Stimulated activated CD8-positive, alpha-beta memory T cell treated with anti-CD3 and anti-CD28 coated beads, Interleukin-4, amount 100 ng/mL, for 4 hours (primary cell): ENCODE results near the gene VWA5A.
A peak's percentile ranks its signal among the peaks of the same experiment; 100 is the strongest.

ENCODE experiments used
- DNase-seq, 2 donors: peaks; one replicate each; pipeline ENCODE4 v3.0.0-alpha.2; 2020; ENCODE audit warnings: low read depth in 2 of 2, low spot score in 1 of 2

The VWA5A gene, protein sequence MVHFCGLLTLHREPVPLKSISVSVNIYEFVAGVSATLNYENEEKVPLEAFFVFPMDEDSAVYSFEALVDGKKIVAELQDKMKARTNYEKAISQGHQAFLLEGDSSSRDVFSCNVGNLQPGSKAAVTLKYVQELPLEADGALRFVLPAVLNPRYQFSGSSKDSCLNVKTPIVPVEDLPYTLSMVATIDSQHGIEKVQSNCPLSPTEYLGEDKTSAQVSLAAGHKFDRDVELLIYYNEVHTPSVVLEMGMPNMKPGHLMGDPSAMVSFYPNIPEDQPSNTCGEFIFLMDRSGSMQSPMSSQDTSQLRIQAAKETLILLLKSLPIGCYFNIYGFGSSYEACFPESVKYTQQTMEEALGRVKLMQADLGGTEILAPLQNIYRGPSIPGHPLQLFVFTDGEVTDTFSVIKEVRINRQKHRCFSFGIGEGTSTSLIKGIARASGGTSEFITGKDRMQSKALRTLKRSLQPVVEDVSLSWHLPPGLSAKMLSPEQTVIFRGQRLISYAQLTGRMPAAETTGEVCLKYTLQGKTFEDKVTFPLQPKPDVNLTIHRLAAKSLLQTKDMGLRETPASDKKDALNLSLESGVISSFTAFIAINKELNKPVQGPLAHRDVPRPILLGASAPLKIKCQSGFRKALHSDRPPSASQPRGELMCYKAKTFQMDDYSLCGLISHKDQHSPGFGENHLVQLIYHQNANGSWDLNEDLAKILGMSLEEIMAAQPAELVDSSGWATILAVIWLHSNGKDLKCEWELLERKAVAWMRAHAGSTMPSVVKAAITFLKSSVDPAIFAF

DNA sequence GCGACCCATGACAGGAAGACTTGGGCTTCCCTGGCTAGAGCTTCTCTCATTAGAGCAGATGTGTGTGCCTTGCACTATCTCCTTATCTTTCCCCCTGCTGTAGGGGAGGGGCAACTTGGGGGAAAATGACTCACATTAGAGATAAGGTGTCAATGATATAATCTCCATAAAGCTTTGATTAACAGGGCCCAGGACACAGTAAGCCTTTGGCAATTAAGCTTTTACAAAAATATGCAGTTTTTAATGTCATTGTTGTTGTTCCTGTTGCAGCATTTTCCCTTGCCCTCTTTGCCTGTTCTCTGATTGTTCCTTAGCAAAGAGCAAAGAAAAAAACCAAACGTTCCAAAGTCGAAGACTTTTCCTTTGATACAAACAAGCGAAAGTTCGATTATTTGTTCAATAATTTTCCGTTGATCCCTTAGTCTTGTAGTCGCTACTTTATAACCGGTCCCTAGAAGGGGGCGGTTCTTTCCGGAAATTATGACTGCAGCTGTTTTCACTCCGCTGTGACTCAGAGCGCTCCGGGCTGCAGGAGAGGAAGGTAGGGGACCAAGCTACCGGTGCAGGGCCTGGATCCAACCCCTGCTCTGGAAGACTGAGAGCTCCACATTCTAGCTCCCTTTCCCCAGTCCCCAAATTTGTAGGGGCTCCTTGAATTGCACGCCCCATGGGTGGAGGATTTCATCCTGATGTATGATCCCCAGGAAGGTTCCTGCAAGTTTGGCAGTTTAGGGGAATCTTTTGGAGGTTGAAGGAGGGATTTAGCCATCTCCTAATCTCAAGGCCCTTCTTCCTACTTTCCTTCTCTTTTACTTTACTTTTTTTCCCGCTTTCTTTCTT, at the start of gene VWA5A:
Gene VWA5A (plus strand): TSS at position 509 of the 840 bp plus-strand sequence. CDS start 2,062 bp downstream, outside the sequence.
- DNase-seq = peak; percentile 50 to 52

DNA sequence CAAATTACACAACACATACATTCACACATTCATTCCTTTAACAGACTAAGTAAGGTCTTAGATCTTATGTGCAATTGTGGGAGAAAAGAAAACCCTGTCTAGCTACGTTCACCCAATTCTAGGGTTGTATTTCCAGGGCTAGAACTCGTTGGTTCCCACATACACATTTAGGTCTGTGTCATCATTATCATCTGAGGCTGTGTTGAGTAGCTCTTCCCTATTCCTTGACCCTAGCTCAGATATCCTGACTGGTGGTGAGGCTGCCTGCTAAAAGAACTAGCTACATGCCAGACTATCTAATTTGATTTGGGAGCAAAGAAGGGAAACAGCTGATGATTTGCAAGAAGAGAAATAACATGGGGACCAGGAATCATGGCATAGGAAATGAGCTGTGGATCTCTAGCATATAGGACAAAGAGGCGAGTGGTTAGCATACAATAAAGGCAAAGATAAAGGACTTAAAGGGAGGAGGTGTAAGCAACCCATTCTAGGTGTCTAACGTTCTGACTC, 46.6 kb upstream of the VWA5A start:
- no peak for DNase-seq

DNA sequence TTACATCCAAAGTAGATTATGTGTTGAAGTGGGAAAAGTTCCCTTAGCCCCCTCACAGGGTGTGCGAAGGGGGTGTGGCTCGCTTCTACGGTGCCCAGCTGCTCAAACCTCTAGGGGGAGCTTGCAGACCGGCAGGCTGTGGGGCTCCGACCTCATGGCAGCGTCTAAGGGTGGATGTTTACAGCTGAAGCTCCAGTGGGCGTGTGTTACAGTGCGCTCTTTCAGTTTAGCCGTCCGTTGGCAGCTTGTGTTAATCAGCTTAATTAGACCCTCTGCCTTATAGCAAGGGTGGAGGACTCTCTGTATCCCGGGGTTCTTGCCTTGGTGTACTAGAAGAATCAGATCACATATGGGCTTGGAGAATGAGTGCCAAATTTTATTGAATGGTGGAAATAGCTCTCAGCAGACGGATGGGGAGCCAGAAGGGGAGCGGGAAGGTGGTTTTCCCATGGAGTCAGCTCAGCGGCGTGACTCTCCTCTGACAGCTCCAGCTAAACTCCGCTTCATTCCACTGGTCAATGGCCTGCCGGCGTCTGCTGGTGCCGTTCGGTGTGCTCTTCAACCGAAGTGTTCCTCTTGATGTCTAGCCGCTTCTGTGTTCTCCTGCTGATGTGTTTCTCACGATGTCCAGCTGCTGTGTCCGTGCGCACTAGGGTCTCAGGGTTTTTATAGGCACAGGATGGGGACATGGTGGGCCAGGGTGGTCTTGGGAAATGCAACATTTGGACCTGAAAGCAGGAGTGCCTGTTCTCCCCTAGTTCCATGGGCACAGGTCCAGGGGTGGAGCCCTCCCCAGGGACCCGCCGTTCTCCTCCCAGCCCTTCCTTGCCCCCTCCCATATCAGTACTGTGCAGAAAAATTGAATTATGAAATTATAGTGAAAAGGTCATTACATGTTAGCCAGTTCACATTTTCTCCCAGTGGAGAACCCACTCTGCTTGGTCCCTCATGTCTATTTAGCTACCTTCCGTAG, 45.5 kb upstream of the VWA5A start:
- no peak for DNase-seq

DNA sequence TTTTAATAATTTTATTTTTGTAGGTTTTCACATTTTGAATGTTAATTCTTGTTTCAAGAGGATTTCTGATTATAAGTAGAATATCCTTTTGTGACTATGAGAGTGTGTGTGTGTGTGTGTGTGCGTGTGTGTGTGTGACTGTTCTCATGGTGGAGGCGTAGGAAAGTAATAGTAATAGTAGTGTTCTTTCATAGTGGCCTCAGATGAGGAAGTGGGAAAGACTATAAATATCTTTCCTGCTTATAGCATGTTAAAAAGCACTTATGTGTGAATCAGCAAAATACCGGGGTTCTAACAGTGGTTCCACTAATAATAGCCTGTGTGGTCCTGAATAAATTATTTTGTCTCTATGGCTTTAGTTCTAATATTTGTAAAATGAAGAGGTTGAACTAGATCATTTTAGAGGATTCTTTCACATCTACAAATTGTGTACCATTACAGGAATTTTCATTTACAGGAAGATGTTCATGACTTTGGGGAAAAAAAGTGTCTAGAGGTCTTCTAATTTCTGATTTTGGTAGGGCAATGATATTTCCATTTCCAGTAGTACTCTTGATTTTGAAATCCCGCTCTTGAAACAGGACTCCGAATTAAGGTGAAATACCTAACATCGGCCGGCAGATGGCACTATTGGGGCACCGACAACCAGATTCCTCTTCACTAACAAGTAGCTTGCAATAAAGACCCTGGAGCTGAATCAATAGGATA, 44.2 kb upstream of the VWA5A start:
- peak in 1 of 2 donors; percentile 42 for DNase-seq

DNA sequence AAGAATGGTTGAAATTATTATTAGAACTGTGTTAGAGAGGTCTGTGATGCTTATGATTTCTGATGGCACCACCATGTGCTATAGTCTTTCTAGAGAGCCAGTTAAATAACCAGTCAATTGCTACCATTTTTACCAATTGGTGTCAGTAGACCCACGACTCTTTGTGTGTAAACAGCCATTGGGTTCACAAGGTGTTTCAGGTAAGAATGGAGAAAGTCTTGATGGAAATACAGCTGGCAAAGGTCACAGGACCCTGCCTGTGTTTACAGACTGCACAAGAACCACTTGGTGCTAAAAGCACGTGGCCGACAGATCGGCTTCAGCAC, 43.7 kb upstream of the VWA5A start:
- no peak for DNase-seq

DNA sequence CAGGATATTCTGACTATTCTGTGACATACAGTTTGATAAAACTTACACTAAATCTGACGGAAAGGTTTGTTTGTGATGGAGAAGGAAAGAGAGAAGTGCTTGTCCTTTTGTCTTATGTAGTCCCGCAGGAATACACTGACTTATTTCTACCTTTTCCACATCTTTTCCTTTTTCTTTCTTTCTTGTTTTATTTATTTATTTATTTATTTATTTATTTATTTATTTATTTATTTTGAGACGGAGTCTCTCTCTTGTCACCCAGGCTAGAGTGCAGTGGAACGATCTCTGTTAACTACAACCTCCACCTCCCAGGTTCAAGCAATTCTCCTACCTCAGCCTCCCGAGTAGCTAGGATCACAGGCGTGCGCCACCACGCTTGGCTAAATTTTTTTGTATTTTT, 43.1 kb upstream of the VWA5A start:
- DNase-seq = no peak

DNA sequence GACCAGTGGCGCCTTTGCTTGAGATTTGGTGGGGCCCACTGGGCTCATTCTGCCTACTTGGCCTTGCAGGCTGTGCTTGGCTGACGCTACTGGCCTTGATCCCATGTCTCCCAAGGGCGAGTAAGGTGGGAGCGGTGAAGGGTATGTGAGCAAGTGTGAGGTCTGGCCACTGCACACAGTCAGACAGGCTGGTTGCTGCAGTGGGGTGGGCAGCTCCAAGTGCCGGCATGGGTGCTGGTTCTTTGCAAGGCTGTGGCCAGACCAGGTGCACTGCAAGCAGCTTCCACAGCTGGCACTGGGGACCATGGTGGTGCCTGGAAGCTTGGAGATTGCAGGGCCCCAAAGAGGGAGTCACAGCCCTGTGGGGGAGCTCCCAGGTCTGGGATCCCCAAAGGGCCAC, 40.7 kb upstream of the VWA5A start:
- no peak for DNase-seq

DNA sequence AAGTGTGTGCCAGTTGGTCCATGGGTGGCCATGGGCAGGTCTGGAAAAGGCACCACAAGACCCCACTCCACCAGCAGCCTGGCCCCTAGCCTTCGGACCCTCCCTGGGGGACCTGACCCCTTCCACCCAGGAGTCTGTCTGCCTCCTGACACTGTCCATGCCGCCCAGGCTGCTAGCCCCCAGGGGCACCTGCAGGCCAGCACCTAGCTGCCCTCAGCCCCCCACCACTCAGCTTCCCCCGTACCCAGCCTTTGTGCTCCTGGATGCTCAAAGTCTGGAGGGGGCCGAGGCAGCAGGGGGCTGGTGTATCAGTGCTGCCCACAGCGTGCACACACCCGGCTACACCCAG, 39.8 kb upstream of the VWA5A start:
- no peak for DNase-seq

DNA sequence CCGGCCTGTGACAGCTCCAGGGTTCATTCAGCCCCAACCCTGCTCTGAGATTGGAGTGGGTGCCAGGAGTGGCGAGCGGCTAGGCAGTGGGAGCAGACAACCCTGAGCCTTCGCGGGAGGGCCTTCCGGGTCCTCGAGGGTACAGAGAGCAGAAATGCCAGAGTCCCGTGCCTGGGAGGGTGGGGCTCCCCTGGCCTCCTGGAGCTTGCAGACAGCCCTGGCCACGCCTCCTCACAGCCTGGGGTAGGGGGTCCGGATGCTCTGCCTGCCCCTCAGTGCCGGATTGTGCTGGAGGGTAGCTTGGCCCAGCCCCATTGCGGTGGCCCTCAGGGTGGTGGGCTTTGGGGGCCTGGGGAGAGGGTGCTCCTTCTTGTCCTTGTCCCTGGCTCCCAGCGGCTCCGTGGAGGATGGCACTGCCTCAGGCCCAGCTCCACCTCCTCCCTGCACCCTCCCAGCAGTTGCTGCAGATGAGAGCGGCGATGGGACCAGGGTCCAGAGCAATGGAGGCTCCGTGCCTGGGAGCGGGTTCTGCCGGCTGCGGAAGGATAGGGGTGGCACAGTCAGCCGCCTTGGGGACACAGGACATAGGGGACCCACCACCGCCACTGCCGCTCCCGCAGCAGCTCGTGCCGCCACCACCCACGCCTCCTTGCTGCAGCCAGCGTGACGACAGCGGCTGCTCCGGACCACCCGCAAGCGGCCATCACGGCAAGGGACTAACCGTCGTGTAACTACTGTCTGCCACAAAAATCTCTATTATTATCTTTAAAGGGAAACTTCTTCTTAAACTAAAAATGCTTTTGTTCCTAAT, 39.2 kb upstream of the VWA5A start:
- DNase-seq = no peak

DNA sequence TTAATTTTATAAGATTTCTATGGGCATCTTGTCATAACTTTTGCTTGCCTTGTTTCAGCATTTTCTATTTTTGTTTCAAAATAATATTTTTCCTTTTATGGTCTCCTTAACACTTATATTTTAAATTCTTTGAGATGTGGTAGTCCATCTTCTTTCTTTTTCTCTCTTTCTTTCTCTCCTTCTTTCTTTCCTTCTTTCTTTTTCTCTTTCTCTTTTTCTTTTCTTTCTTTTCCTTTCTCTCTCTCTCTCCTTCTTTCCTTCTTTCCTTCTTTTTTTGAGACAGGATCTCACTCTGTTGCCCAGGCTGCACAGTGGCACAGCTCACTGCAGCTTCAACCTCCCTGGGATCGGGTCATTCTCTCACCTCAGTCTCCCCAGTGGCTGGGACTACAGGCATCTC, 38.0 kb upstream of the VWA5A start:
- DNase-seq = no peak

DNA sequence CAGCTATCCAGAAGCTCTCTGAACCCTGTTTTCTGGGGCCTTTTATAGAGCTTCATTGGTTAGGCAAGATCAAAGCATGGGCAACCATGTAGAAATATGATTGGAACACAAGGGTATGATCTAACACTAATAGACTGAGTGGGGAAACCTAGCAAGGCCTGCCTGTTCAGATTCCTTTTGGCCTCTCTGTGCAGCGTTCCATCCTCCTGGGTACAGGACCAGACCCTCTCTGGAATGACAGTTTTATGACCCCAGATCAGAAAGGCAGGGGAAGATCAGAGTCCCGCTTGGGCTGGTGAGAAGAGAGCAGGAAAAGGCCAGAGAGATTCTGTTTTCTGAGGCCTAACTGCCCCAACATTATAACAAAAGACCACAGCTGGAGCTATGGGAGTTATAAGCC, 36.7 kb upstream of the VWA5A start:
- DNase-seq = no peak

DNA sequence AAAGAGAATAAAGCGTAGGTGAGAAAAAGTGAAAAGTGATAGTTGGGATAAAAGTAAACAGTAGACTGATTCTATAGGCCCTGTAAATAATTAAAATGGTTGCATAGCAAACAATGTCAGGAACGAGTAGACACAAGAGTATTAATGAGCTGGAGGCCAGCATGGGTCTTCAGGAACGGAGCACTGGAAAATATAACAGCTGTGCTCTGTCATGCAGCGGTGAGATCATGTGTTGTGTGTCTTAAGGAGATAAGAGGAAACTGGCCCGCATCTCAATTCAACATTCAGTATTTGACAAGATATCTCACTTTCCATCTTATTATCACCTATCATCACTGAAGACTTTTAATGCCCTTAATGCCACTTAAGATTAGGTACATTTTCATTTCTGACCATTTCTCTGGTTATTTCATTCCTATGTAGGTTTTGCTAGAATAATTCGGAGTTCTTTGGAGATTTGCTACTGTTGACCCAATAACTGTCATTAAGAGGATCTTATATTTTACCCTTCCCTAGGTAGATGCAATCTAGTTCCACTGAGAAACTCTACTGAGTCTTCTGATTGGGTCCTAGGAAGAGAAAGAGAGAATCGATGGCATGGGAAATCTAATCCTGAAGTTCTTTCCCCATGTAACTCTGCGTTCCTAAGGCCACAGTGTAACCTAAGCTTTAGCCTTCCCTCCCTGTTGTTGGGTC, 35.5 kb upstream of the VWA5A start:
- no peak for DNase-seq

DNA sequence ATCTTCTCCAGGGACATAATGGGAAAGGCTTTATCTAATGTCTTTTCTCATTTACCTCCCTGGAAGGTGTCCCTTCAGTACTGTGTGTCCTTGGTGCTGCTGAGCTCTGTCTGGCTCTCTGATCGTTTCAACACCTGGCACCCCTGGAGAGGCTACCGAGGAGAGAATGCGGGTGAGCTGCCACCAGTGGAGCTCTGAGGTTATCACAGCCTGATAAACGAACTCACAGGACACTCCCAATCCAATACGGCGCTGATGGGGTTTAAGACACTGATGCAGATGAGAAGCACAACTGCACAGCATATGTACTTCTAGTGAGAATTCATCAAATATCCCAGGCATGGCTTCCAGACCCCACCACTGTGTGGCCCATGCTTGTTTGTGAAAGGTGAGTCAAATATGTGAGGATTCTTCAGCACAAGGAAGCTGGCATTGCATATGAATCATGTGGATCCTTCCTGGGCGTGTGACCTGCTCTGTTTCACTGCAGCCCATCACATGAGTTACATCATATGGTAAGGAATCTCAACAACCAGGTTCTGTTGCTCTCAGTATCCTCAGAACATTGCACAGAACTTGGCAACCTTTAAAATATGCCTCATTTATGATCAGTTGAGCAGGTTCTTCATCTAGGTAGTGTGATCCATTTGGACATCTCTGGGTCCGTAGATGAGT, 34.8 kb upstream of the VWA5A start:
- DNase-seq = no peak

DNA sequence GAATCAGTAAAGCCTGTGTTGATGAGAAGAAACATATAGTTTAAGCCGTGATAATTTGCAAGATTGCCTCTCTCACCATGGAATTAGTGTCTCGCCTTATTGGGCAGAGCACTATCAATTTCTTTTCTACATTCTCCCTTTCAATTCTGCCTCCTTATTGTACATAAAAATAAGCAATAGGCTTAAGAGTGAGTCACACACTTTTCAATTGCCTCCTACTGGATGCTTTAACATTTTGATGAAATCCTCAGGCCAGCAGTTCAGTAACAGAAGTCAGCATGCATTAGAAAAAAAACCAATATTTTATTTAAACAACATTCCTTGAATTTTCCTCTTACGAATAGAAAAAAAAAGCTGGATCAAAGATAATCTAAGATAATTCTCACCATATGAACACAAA, 33.8 kb upstream of the VWA5A start:
- no peak for DNase-seq

DNA sequence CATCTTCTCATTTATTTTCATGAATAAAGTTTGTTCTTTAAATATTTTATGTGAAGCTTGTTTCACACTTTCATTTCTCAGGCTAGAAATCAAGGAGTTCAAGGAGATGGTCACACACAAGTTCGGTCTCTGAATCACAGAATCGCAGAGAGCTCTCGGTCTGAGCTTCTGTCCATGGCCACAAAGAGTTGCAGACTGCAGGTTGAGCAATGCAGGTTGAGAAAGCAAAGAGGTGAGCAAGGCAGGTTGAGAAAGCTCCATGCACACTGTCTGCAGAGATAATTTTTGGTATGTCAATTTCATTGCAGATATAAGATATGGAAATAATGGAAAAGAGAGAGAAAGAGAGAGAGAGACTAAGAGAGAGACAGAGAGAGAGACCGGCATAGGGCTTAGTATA, 32.9 kb upstream of the VWA5A start:
- DNase-seq = no peak

DNA sequence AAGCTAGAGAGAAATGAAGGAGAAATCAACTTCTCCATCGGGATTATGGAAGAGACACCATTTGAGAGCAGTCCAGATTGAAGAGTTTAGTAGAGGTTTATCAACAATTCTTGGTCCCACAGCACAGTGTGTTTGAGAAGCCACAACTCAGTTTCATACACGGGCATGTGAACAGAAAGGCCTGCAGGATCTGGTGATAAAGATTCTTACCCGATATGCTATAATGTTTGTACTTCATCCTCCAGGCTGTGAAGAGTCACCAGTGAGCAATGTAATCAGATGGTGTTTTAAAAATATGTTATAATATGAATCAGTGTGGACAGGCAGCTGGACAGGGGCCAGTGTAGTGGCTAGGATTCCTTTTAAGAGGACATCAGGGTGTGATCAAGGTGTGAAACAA, 29.7 kb upstream of the VWA5A start:
- no peak for DNase-seq

DNA sequence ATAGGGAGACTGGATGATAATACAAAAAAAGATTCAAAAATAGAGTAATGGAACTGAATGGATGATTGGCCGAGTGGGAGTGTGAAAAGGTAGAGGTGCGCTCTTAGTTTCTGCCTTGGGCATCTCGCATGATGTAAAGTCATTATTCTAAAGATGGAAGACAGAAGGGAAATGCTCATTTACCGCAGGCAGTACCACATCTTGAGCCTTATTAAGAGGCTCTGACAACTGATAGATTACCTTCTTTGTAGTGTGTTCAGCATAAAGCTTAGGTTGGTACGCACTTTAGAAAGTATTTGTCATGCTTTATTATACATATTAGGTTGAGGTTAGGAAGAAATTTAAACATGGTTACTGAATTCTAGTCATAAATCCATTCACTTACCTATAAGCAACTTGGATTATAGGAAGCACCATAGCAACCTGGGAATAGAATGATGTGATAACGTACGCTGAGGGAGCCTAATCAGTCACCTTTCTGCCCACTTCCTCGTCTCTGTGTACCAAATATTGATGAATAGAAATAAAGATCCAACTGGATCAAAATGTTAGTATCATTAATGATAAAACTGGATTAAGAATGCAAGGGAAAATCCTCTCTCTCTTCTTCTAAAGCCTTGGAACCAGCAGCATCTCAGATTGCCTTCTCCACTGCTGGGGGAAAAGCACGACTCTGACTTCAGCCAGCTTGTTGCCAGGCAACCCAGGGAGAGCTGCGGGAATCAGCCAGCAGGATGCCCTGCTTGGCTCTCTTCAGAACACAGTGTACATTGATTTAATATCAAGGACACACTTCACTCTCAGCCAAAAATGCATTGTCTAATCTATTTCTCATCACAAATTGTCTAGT, 29.0 kb upstream of the VWA5A start:
- no peak for DNase-seq
